GM19372 (cell line): ENCODE data around the gene PCDHB14.
"Not testable (repeated sequence)": the region's sequence is repeated elsewhere in the genome, so short reads cannot be mapped to it uniquely, and the experiment has no call there.

Experiments
- ATAC-seq: cut with Tn5 transposase; IDR thresholded peaks from one replicate; pipeline ENCODE4 v1.9.1; 2021; ENCODE audit warnings: mild to moderate bottlenecking, low read depth, moderate library complexity; ENCODE audit not compliant: unreplicated experiment

The PCDHB14 gene

GRCh38 chr5:141223112-141223783 is at the start of gene PCDHB14:
PCDHB14 (plus strand) TSS chr5:141223343; CDS start chr5:141223506, 163 bp downstream.
- no peak for ATAC-seq

GRCh38 chr5:141174291-141175104 is 48.6 kb upstream of the PCDHB14 start:
- not testable (repeated sequence) for ATAC-seq

- no peak for ATAC-seq
Observed at GRCh38 chr5:141175933-141176332, 47.2 kb upstream of the PCDHB14 start.

GRCh38 chr5:141177577-141178191 is 45.5 kb upstream of the PCDHB14 start, which contains the start of gene PCDHB8:
PCDHB8 (plus strand) TSS chr5:141177790; CDS start chr5:141178035, 245 bp downstream.
- ATAC-seq: not testable (repeated sequence)

GRCh38 chr5:141179371-141179770 is 43.8 kb upstream of the PCDHB14 start:
- not testable (repeated sequence) for ATAC-seq

- ATAC-seq: not testable (repeated sequence)
Observed at GRCh38 chr5:141179876-141180275, 43.3 kb upstream of the PCDHB14 start.

- ATAC-seq: no peak
Observed at GRCh38 chr5:141180313-141180712, 42.8 kb upstream of the PCDHB14 start.

GRCh38 chr5:141182248-141182647 is 40.9 kb upstream of the PCDHB14 start, which contains the start of gene PCDHB16:
PCDHB16 (plus strand) TSS chr5:141182387; CDS start chr5:141182560, 173 bp downstream.
- ATAC-seq: no peak

- ATAC-seq: not testable (repeated sequence)
Observed at GRCh38 chr5:141184117-141184855, 38.9 kb upstream of the PCDHB14 start.

GRCh38 chr5:141186897-141187512 is 36.1 kb upstream of the PCDHB14 start, which contains the start of gene PCDHB9:
PCDHB9 (plus strand) TSS chr5:141187161; CDS start chr5:141187319, 158 bp downstream.
- no peak for ATAC-seq

- ATAC-seq: not testable (repeated sequence)
Observed at GRCh38 chr5:141188682-141189081, 34.5 kb upstream of the PCDHB14 start.

- ATAC-seq: not testable (repeated sequence)
Observed at GRCh38 chr5:141189131-141189530, 34.0 kb upstream of the PCDHB14 start.

- ATAC-seq: no peak
Observed at GRCh38 chr5:141192110-141192725, 30.9 kb upstream of the PCDHB14 start, which contains the start of gene PCDHB10. PCDHB10 (plus strand) TSS chr5:141192353; CDS start chr5:141192553, 200 bp downstream.

GRCh38 chr5:141194332-141194731 is 28.8 kb upstream of the PCDHB14 start:
- not testable (repeated sequence) for ATAC-seq

- no peak for ATAC-seq
Observed at GRCh38 chr5:141196363-141196762, 26.8 kb upstream of the PCDHB14 start.

- ATAC-seq: no peak
Observed at GRCh38 chr5:141199359-141200235, 23.5 kb upstream of the PCDHB14 start, which contains the start of gene PCDHB11. PCDHB11 (plus strand) TSS chr5:141199627; CDS start chr5:141199775, 148 bp downstream.

GRCh38 chr5:141201126-141201525 is 22.0 kb upstream of the PCDHB14 start:
- not testable (repeated sequence) for ATAC-seq

GRCh38 chr5:141201646-141202045 is 21.5 kb upstream of the PCDHB14 start:
- ATAC-seq: not testable (repeated sequence)
